ENCODE results near the gene DGCR8.

Gene DGCR8

GRCh38 chr22:20079745-20080444 is at the start of gene DGCR8:
Gene DGCR8, plus strand, starts transcription at chr22:20080241. Its CDS starts 5,723 bp downstream, at chr22:20085964.
- peak; percentile 67 to 71 for DNase-seq (ENCODE audit: low read depth in 2 of 2)

- DNase-seq (ENCODE audit: low read depth in 2 of 2): no peak
These were observed 48.2 kb upstream of the DGCR8 start for GRCh38 chr22:20031732-20032406.

- no peak for DNase-seq (ENCODE audit: low read depth in 2 of 2)
These were observed 47.5 kb upstream of the DGCR8 start for GRCh38 chr22:20032407-20032991.

DNA sequence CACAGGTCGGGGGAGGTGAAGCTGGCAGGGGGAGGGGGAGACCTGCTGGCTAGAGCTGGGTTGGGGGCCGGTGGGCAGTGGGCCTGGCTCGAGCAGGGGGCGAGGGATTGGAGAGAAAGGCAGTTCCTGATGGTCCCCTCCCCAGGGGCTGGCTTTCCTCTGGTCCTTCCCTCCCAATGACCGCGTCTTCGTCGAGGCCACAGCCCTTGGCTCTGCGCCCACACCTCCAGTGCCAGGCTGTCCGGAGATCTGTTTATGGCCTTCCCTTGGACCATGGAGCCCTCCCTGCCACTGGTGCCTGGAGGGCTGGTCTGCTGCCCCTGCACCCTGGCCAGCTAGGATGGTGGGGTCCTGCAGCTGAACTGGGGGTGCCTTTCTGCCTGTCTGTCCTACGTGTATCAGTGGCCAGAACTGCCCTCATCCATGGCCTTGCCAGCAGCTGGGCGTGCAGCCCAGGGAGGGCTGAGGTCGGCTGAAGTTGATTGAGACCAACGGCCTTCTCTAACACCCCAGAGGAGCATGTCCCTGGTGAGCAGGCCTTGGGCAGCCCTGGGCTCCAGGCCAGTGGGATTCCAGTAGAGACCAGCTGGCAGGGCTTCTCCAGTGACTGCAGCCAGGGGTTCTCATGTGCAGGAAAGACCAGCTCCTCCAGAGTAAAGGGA is 46.9 kb upstream of the DGCR8 start:
- DNase-seq (ENCODE audit: low read depth in 2 of 2): no peak

- DNase-seq (ENCODE audit: low read depth in 2 of 2): no peak
These were observed 45.9 kb upstream of the DGCR8 start for GRCh38 chr22:20034143-20034542.

DNA sequence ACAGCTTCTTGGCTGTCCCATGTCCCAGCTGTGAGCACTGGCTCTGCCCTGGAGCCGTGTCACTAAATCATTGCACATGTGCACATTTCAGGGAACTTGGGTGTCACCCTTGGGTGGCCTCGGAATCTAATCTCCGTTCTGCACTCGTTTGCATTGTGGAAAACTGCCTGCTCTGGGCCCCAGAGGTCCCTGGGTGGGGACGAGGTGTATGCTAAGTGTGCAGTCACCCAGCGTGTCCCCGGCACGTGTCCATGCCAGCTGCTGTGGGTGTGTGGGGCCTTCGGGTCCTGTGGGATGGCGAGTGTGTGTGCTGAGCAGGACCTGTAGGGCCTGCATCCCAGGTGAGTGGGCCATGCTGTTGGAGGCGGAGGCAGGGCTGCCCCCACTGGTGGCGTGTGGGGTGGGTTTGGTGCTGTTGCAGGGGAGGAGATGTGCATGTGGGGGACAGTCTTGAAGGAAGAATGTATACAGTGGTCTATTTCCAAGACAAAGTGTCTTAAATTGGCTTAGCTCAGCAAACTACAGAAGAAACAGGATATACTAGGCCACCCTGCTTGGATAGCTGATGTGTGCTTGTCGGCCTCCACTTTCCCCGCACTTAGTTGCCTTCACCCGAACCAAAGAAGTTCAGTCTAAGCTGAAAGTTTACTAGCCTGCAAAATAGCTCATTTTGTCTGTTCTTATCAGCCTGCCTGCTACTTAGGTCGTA is 44.5 kb upstream of the DGCR8 start:
- DNase-seq (ENCODE audit: low read depth in 2 of 2): no peak

GRCh38 chr22:20036084-20036482 is 44.0 kb upstream of the DGCR8 start:
- DNase-seq (ENCODE audit: low read depth in 2 of 2): no peak

DNA sequence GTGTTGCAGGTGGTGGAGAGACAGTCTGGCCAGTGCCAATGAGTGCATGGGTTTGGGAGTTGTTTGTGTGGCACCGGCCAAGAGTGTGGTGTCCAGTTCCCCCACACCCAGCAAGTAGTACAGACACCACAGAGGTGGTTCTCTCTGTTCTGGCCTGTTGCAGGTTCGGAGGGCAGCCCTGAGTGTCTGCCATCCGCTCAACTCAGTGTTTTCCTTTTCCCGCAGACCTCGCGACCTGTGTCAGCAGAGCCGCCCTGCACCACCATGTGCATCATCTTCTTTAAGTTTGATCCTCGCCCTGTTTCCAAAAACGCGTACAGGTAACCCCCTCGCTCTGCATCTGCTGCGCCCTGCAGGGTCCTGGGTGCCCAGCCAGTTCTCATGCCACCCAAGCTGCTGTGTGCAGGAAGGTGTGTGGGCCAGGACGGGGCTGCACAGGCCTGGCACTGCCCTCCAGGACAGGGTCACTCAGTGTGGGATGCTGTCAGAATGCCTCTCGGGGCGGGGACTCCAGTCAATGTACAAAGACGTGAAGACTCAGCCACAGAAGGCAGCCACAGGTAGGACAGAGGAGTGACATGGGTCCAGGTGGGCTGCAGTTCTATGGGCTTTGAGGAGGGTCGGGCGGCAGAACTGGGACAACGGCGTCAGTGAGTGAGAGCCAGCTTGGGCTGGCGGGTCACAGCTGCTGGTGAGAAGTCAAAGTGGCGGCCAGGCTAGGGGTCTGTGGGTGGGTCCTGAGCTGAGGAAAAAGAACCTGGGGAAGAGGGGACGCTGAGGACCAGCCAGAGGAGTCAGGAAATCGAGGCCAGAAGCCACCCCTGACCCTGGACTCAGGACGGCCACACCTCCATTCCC is 43.3 kb upstream of the DGCR8 start:
- no peak for DNase-seq (ENCODE audit: low read depth in 2 of 2)

DNA sequence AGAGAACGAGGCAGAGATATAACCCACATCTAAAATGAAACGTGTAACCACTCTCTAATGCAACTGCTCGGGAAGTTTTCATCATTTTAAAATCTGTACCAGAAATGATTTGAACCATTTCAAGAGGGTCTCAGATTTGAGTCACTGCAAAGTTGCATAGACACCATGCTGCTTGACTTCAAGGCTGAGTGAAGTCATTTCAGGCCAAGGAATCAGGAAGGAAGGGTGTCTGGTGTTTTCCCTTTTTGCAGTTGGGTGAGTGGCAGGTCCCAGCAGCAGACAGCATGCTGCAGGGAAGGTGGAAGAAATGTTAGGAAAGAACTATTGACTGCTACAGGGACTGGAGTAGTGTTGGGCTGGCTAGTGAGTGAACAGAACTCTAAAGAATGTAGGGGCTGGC is 42.6 kb upstream of the DGCR8 start:
- no peak for DNase-seq (ENCODE audit: low read depth in 2 of 2)

- no peak for DNase-seq (ENCODE audit: low read depth in 2 of 2)
These were observed 41.5 kb upstream of the DGCR8 start for GRCh38 chr22:20038574-20038973.

DNA sequence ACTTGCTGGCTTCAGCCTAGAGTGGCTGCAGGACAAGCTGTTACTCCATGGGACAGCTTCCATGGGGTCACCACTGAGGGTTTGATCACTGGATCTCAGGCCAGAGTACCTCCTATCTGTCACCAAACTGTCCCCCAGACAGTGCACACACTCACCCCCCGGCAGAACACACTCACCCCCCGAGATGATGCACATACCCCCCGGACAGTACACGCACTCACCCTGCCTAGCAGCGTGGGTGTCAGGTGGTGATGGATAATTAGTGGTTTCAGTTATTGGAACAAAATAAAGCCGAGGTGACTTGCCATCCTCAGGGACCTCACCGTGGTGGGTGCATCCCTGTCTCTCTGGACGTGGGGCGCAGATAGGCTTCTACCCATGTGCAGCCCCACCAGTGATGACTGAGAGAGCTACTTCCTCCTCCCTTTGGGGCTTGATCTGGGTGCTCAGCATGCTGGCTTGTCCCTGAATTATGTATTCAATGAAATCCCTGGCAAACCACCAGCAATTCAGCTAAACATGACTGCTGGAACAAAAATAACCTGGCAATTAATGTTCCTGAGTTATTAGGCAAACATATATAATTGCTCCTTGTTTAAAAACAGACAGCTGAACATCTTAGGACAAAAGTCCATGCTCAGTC is 40.2 kb upstream of the DGCR8 start:
- DNase-seq (ENCODE audit: low read depth in 2 of 2): no peak

- DNase-seq (ENCODE audit: low read depth in 2 of 2): no peak
These were observed 39.5 kb upstream of the DGCR8 start for GRCh38 chr22:20040327-20041200.

DNA sequence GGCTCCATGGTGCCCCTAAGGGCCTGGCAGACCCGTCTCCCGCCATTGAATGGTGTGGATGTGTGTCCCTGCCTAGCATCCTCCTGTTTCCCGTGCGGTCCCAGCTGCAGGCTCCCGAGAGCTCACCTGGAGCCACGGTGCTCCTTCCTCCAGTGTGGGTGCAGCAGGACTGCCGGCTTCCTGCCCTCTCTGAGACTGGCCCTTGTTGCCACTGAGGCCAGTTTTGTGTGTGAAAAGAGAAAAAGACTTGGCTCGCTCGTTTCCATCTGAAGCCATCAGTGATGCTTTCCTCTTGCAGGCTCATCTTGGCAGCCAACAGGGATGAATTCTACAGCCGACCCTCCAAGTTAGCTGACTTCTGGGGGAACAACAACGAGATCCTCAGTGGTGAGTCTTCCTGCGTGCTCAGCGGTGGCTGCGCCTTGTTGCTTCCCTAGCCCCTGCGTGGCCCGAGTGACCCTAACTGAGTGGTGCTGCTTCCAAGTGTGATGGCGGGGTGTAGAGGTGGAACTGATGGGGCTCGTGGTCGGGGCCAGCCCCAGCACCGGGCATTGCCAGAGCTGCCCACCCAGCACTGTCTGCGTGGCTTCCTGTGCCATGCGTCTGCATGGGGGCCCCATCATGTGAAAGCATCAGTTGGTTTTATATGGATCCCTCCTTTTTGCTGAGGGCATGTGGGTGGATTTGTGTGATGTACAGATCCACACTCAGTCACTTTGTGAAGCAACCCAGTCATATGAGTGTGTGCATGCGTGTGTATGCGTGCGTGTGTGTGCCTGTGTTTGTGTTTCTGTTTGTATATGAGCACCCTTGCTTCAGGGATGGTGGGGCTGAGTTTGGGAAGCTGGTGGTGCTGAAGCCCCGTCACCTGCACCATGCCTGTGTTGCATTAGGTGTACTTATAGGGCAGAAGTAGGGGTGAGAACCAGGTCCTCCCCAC is 36.7 kb upstream of the DGCR8 start:
- DNase-seq (ENCODE audit: low read depth in 2 of 2): no peak

GRCh38 chr22:20043997-20044342 is 36.1 kb upstream of the DGCR8 start:
- no peak for DNase-seq (ENCODE audit: low read depth in 2 of 2)

- DNase-seq (ENCODE audit: low read depth in 2 of 2): no peak
These were observed 35.4 kb upstream of the DGCR8 start for GRCh38 chr22:20044495-20045151.

- DNase-seq (ENCODE audit: low read depth in 2 of 2): no peak
These were observed 33.3 kb upstream of the DGCR8 start for GRCh38 chr22:20046730-20047129.

DNA sequence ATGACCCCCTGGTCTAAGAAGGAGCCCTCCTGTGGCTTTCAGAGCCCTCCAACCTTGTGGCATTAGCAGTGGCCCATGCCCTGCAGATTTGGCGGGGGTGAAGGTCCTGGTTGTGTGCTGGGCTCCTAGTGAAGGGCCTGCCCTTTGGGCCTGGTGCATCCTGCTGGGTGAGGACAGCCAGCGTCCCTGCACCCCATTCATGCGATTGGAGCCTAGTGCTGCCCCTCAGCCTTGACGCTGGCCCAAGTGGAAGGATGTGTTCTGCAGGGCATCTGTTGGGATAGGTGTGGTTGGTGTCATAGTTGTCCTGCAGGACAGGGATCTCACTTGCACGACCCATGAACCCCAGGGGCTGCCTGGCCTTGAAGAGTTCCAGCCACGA is 28.1 kb upstream of the DGCR8 start:
- DNase-seq (ENCODE audit: low read depth in 2 of 2): no peak
